SW 1271 (cell line): ENCODE data around the gene ANKRD61.
"Not testable (repeated sequence)": the region's sequence is repeated elsewhere in the genome, so short reads cannot be mapped to it uniquely, and the experiment has no call there.

Source experiments
- DNase-seq, 2 experiments: peaks; one replicate each; lab custom pipeline; 2025; lab: John Stamatoyannopoulos, UW

The ANKRD61 gene

GRCh38 chr7:6031567-6031966 lies 391 bp downstream of the ANKRD61 start:
- no peak for DNase-seq

- no peak for DNase-seq
Observed at GRCh38 chr7:6032167-6032566, 991 bp downstream of the ANKRD61 start.

DNA sequence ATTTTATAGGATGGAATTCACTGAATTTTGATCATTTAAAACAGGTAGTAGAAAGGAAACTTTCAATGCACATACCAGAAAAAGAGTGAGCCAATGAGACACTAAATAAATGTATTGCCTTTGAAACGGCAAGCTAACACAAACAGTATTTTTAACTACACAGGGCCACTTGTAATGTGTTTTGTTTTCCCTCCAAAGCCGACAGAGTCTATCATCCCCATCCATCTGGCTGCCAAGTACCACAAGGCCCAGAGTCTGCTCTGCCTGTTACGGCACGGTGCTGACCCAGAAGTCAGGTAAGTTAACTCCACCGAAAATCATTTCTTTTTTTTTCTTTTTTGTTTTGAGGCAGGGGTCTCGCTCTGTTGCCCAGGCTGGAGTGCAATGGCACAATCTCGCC lies 1.5 kb downstream of the ANKRD61 start:
- DNase-seq, result no peak

DNA sequence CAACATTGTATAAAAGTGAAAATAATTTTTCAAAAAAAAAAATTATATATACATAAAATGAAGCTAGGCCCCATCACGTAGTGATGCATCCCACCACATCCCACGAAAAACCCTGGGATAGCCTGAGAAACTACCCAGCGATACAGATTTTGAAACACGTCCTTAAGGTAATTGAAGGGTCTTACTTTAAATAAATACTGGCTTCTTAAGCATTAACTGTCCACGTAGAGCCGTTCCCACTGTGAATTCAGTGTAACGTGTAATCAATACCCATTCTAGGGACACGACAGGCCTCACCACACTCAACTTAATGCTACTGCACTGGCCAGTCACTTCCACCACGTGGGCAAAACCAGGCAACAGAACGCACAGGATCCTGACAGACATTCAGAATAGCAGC lies 4.0 kb downstream of the ANKRD61 start:
- no peak for DNase-seq

DNA sequence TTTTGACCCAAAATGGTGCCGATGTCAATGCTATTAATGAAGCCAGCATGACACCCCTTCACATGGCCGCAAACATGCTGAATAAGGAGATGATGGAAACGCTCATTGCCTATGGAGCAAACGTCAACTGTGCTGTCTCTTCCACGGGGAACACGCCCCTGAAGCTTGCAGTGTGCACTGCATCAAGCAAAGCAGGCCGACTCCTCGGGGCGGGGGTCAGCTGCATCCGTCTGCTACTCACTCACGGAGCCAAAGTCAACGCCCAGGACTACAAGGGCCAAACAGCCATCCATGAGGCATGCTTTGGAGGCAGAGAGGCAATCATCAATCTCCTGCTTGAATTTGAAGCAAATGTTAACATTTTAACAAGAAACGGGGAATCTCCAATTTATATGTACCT lies 4.5 kb downstream of the ANKRD61 start:
- DNase-seq, result no peak

DNA sequence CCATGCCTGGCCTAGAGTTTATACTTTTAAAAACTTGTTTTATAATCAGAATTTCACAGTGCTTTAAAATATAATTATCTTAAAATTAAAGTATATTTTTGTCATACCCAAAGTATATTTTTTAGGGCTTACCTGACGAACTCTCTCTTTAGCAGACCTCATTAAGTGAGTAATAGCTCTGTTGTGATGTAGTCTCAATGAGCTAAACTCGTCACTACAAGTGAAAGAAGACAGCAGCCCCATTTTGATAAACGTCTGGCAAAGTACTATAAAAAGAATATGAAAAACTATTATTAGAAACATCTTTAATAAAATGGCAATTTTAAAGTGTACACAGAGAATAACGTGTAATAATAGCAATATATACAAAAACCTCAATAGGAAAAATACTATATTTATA lies 18.6 kb downstream of the ANKRD61 start:
- DNase-seq, result no peak

DNA sequence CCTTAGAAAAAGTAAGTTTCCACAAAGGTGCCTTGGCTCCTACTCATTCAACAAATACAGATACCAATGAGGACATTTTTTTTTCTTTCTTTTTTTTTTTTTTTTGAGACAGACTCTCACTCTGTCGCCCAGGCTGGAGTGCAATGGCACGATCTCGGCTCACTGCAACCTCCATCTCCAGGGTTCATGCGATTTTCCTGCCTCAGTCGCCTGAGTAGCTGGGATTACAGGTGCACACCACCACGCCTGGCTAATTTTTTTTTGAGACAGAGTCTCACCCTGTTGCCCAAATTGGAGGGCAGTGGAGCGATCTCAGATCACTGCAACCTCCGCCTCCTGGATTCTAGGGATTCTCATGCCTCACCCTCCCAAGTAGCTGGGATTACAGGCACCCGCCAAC lies 20.0 kb downstream of the ANKRD61 start:
- not testable (repeated sequence) for DNase-seq

DNA sequence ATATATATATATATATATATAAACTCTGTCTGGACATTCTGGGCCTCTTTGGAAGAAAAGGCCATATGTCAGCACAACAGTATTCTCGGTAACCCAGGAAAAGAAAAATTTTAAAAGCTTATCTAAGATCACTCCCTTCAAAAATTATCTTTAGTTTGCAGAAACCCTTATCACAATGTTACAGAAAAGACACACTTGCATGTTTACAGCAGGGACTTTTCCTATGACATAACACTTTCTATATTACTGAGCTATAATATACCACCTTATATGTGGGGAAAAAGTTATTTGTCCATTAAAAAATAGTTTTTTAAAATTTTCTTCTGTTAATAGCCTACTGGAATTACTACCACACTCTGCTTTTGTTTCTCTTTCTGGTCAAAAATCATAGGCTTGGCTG lies 25.4 kb downstream of the ANKRD61 start:
- no peak for DNase-seq

GRCh38 chr7:6057316-6058129 lies 26.3 kb downstream of the ANKRD61 start:
- no peak for DNase-seq

DNA sequence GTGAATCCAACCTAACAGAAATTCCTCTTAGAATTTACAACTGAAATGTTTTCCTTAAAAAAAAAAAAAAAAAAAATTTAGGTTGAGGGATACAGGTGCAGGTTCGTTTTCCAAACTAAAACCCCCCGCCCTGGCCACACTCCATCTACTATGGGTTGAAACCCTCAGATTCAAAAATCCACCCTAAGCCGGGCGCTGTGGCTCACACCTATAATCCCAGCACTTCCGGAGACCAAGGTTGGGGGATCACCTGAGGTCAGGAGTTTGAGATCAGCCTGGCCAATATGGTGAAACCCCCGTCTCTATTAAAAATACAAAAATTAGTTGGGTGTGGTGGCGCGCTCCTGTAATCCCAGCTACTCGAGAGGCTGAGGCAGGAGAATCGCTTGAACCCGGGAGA lies 28.8 kb downstream of the ANKRD61 start:
- DNase-seq, result not testable (repeated sequence)

GRCh38 chr7:6071406-6071805 lies 40.2 kb downstream of the ANKRD61 start:
- no peak for DNase-seq

- DNase-seq, result no peak
Observed at GRCh38 chr7:6074612-6075380, 43.6 kb downstream of the ANKRD61 start.

- no peak for DNase-seq
Observed at GRCh38 chr7:6078548-6078947, 47.4 kb downstream of the ANKRD61 start.

GRCh38 chr7:6083047-6083446 lies 51.9 kb downstream of the ANKRD61 start:
- DNase-seq, result not testable (repeated sequence)
